GM19025 (cell line): ENCODE results near the gene HNRNPUL1.

Source experiments
- ATAC-seq: cut with Tn5 transposase; IDR thresholded peaks from one replicate; pipeline ENCODE4 v1.9.1; 2021; ENCODE audit warnings: mild to moderate bottlenecking, low read depth, moderate library complexity; ENCODE audit not compliant: unreplicated experiment

HNRNPUL1 gene

DNA sequence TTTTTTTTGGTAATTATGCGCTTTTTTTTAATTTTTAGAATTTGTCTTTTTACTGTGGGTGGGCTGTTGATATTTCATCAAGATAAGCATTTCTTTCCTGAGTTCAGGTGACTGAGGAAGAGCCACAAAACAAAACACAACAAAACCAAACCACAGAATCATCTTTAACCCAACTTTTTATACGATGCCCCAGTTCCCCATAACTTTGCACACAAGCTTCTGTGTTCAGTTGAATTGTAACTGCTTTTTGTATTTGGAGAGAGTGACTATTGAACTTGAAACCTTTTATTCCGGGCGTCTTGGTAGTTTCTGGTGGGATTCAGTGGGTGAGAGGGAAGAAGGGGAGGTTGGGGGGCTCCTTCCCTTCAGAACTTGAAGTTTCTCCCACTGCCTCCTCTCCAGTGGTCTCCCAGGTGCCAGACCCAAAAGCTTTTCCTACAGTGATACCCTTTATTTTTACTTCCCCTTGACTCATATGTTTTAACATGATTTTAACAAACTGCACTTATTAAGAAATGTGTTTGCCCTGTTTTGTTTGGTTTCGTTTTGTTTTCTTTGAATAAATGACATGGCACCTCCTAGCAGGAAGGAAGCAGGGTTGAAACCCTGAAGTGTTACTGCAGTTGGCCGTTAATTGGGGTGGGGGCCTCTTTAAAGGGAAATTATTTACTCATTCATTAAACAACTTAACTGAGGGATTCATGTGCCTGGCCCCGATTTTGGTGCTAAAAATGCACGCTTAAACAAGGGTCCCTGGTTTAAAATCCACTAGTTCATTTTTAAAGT lies 43.1 kb downstream of the HNRNPUL1 start:
- no peak for ATAC-seq

DNA sequence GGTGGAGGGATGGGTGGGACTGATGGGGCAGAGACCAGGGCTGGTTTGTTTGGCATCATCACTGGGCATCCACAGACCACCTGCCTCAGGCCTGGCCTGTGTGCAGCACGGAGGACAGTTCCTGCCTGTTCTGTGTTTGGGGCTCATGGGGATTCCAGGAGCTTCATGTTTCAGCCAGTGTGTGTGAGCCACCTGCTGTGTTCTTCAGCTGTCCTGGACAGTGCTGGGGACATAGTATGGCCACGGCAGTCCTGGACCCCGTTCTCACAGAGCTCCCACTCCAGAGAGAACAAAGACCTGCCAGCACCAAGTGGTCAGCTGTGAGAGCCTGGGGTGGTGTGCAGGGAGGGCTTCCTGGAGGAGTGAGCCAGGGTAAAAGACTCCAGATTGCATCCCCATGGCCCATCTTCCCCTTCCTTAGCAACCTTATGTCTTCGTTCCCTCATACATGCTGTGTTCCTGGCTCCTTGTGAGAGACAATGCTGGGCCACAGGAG lies 43.8 kb downstream of the HNRNPUL1 start:
- no peak for ATAC-seq

DNA sequence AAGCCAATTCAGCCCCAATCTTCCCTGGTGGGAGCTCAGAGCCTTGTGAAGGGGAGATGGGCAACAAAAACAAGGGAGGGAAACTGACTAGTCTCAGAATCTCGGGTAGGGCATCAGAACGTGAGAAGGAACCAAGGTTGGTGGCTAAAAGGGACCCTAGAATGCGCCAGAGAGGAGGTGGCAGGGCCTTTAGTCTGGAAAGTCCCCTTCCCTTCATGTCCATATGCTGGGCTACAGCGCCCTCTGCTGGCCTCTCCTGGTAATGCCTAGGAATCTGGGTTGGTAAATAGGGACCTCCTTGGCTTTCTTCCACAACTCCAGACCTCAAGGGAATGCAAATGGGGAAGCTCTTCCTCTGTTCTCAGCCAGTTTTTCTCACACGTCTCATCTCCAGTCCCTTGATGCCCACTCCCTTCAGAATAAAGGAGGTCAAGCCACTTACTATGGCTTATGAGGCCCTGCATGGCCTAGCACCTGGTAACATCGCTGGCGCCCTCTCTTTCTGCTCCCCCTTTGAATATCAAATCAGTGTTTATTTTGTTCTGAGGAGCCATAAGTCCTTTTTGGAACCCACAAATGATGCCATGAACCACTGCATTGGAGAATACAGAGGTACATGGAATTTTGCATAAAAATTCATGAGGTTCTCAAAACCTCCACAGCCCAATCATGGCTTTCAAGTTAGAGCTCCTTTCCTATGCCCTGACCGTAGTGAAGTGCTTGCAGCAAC lies 44.4 kb downstream of the HNRNPUL1 start:
- ATAC-seq: no peak

DNA sequence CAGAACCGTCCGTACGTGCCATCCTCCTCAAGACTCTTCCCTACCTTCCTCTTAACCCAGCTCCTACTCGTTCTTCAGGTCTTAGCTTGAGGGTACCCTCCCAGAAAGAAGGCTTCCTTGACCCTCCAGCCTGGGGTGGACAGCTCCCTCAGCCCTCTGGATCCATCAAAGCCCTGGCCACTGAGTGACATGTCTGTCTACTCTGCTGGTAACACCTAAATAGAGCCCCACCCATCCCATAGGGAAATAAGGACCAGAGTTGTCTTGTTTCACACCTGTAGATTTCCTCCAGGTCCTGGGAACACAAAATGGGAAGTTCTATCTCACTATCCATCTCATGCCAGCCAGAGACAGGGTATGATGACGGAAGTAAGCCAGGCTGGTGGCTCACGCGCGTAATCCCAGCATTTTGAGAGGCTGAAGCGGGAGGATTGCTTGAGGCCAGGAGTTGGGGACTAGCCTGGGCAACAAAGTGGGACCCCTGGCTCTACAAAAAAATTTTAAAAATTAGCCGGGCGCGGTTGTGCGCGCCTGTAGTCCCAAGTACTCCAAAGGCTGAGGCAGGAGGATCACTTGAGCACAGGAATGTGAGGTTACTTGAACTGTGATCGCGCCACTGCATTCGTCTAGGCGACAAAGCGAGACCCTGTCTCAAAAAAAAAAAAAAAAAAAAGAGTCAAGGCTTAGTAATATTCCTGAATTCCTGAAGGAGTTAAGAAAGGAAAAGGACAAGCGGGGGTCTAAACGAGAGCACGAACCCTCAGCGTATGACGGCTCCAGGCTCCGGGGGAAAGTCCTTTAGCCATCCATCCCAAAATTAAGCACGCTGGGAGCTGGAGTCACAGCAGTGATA lies 45.2 kb downstream of the HNRNPUL1 start:
- ATAC-seq: no peak

DNA sequence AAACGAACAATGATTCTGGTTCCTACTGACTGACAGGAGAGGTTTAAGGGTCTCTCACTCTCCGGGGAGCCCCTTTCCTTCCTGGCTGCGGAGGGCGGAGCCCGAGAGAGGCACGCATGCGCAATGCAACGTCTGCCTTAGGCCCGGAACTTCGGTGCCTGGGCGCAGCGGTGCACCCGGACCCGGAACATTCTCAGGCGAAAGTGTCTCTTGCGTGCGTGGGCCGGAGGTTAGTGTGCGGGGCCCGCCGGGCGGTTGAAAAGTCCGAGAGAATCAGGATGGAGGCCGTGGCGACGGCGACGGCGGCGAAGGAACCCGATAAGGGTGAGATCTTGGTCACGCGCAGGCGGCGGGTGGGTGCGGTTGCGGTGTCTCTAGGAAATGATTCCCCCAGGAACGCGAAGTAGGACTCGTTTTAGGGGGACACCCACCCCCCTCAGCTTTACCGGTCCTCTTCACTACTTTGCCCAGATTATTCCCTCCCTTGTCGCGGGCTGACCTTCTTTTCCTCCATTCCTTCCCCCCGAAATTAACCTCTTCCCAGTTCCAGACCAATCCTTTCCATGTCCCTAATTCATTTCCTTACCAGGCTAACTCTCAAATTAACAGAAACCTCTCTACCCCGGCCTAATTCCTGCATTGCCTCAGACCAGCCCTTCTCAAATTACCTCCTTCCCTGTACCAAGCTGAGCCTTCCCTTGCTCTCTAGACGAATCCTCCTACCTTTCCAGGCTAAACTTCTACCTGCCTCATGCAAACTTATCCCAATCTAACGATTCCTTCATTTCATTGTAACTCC lies 46.1 kb downstream of the HNRNPUL1 start, which contains the start of gene CCDC97:
TSS of gene CCDC97 (plus strand) at position 140 of the 799 bp plus-strand sequence. CDS start at position 279, 139 bp downstream.
- ATAC-seq: peak; percentile 70

DNA sequence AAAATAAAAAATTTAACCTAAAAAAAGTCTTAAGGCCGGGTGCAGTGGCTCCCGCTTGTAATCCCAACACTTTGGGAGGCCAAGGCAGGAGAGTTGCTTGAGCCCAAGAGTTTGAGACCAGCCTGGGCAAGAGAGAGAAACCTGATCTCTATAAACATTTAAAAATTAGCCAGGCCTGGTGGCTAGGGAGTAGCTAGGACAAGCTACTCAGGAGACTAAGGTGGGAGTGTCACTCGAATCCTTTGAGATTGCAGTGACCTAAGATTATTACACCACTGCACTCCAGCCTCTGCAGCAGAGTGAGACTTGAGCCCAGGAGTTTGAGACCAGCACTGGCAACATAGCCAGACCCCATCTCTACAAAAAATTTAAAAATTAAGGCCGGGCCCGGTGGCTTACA lies 46.9 kb downstream of the HNRNPUL1 start:
- no peak for ATAC-seq

DNA sequence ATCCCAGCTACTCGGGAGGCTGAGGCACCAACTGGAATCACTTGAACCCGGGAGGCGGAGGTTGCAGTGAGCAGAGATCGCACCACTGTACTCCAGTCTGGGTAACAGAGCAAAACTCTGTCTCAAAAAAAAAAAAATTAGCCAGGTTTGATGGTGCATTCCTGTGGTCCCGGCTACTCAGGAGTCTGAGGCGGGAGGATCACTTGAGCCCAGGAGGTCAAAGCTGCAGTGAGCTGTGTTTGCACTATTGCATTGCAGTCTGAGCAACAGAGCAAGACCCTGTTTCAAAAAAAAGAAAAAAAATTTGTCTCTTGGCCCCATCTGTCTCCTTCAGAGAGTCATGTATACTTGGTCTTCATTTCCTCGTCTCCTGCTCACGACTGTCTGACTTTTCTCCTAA lies 47.4 kb downstream of the HNRNPUL1 start:
- ATAC-seq: no peak

DNA sequence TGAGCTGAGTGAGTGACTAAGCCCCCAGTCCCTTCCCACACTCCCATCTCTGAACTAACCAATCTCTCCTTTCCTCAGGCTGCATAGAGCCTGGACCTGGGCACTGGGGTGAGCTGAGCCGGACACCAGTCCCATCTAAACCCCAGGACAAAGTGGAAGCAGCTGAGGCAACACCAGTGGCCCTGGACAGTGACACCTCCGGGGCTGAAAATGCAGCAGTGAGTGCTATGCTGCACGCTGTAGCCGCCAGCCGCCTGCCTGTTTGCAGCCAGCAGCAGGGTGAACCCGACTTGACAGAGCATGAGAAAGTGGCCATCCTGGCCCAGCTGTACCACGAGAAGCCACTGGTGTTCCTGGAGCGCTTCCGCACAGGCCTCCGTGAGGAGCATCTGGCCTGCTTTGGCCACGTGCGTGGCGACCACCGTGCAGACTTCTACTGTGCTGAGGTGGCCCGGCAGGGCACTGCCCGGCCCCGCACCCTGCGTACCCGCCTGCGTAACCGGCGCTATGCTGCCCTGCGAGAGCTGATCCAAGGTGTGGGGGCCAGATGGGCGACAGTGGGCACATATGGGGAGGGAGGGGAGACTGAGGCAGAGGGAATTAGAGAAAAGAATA lies 52.2 kb downstream of the HNRNPUL1 start:
- ATAC-seq: no peak

DNA sequence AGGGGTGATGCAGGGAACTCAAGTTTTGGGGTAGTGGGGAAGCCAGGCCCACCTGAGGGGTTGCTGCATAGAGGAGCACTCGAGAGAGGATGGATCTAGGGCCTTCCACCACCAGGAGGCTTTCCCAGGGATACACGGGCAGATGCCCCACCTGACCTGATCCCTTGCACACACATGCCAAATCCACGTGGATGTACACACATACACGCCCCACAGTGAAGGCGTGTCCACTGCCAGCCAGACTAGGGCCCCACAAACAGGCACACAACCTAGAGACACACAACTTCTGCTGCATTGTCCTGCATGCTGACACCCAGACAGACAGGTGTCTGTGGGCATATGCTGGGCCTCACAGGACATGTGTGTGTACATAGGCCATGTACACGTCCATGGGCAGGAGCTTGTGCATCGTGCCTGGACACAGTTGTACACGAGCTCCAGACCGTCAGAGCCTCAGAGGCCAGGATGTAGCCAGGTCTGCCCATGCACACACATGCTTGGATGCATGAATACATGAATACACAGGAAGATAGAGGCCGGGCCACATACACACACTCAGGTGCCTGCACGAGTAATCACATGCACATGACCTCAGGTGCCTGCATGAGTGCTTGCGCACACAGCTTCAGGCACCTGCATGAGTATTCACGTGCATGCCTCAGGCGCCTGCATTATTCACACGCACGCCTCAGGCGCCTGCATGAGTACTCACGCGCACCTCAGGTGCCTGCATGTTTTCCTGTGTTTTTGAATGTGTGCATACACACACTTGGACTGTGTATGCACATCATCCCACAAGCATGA lies 54.7 kb downstream of the HNRNPUL1 start:
- ATAC-seq: no peak

DNA sequence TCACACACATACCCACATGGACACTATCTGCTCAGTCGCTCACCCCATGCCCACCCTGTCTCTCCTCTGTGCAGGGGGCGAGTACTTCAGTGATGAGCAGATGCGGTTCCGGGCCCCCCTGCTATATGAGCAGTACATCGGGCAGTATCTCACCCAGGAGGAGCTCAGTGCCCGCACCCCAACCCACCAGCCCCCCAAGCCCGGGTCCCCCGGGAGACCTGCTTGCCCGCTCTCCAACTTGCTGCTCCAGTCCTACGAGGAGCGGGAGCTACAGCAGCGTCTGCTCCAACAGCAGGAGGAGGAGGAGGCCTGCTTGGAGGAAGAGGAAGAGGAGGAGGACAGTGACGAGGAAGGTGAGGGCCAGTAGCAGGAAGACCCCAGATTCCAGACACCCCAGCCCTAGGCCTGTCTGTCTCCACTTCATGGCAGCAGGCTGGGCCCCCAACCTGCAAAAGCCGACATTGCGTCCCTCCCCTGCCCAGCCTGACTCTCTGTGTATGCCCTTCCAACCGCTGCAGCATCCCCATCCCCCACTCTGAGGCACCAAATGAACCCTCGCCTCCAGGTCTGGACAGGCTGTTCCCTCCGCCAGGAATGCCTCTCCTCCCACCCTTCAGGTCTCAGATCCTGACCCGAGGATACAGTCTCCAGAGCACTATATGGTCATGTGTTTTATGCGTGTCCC lies 55.5 kb downstream of the HNRNPUL1 start:
- no peak for ATAC-seq

DNA sequence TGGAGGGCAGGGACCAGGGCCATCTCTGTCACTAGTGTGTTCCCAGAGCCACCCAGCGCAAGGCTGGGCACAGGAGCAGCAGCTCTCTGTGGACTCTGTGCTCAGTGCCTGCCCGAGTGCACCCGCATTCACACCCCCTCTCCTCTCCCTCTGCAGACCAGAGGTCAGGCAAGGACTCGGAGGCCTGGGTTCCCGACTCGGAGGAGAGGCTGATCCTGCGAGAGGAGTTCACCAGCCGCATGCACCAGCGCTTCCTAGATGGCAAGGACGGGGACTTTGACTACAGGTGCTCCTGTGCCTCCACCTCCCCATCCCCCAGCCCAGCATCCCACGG lies 56.0 kb downstream of the HNRNPUL1 start:
- ATAC-seq: no peak

DNA sequence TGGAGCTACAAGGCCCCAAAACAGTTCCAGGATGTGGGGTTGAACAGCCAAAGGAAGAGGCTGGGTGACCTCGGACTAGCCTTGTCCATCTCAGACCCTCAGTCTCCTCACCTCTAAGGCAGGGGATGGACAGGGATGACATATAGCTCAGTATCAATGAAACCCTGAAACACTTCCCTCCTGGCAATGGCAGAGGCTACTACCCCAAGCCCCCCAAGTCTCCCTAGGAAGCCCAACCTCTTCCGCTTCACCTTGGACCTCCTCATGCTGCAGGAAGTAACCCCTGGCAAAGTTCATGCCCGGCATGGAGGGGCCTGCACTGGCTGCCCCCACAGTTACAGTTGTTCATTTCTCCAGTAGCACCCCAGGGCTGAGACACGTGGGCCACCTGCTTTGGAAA lies 56.4 kb downstream of the HNRNPUL1 start:
- no peak for ATAC-seq

DNA sequence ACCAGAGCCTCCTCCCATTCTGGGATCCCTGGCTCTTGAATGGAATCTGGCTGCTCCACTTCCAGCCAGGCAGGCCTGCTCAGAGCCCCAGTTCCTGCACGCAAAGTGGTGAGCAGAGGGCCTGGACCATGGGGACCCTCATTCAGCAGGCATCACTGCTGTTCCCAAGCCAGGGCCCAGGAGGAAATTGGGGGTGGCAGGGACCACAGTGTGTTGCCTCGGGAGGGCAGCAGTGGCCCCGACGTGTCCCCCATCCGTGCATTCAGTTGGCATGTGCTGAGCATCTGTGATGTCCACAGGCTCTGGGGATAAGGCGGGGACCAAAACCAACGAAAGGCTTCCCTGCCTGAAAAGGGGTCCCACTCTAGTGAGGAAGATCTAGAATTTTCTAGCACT lies 57.0 kb downstream of the HNRNPUL1 start:
- no peak for ATAC-seq

DNA sequence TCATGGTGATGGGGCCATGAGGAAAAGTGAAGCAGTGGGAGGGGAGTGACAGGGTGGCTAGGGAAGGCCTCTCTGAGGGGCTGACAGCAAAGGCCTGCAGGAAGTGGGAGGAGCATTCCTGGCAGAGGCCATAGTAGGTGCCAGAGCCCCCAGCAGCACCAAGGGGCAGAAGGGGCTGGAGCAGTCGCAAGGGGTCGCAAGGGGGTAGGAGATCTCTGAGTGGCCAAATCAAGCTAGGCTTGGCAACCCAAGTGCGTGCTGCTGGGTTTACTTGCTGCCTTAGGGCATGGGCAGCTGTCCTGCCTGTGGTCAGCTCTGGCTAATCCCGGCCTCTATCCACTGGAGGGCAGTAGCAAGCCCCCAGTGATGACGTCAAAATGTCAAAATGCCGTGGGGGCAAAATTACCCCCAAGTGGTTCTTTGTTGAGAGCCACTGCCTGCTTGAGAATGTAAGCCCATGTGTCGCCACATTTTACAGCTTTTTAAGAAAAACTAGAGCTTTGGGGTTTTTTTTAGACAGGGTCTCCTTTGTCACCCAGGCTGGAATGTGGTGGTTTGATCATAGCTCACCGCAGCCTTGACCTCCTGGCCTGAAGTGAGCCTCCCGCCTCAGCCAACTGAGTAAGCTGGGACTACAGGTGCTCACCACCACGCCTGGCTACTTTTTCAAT lies 57.6 kb downstream of the HNRNPUL1 start:
- ATAC-seq: no peak

DNA sequence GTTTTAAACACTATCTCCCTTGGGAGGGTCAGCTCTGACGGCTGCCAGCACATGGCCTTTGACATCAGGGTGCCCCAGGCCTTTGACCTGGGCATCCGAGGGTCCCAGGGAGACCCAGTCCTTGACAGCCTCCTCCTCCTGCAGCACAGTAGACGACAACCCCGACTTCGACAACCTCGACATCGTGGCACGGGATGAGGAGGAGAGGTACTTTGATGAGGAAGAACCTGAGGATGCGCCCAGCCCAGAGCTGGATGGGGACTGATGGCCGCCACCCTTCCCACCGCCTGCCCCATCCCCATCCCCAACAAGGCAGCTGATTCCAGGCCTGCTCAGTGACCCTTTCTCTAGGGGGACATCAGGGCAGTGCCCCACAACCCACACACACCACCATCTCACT lies 58.3 kb downstream of the HNRNPUL1 start:
- ATAC-seq: no peak

DNA sequence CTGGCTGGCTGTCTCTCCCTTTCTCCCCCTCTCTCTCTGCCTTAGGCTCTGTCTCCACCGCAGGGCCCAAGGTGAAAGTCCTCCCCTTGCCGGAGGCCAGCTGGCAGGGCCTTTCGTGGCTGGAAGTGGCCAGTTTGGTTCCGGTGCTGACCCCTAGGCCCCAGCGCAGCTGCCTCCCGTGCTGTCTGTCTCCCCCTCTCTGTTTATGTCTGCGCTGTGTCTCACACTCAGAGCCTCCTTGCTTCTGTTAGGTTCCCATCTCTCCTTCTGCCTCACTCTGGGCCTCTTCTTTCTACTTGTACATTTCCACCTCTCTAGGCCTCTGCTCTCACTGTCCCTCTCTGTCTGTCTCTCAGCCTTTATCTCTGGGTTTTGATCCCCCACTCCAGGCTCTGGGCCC lies 58.9 kb downstream of the HNRNPUL1 start:
- no peak for ATAC-seq

DNA sequence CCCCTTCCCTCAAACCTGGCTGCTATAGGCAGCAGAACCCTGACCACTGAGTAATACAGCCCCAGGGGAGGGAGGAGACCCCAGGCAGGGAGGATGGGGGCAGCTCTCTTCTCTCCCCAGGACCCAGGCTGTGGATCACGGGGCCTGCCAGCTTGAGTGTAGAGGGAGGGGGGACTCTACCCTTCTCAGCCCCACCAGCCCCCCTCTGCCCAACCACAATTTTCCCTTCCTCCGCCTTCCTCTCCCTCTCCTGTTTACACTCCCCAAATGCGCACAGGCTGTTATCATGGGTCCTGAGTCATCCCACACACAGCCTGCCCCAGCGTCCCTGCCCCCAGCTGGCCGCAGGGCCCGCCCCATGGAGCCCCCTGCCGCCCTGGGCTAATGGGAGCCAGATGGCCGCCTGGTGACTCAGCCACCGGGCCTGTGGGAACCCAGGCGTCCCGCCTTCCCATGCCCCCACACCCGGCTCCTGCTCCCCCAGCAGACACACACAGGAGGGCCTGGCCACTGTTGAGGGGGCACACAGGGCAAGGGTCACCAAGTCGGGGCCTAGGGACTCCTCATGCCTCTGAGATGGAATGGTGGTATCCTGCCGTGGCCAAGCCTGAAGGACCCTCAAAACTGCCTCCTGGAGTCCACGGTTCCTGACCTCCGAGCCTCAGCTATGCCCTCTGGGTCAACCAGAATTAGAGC lies 59.4 kb downstream of the HNRNPUL1 start:
- ATAC-seq: no peak
